Stimulated activated CD8-positive, alpha-beta memory T cell treated with anti-CD3 and anti-CD28 coated beads, Interleukin-2, amount 100 ng/mL, for 1 hour (primary cell): ENCODE data around the gene RNF215.
"Not testable (repeated sequence)": the region's sequence is repeated elsewhere in the genome, so short reads cannot be mapped to it uniquely, and the experiment has no call there.

Experiments used
- DNase-seq, 2 donors: peaks; one replicate each; pipeline ENCODE4 v3.0.0-alpha.2; 2020; ENCODE audit warnings: low read depth in 2 of 2

The RNF215 gene

GRCh38 chr22:30361916-30362650, 25.1 kb downstream of the RNF215 start:
- DNase-seq: no peak

DNA sequence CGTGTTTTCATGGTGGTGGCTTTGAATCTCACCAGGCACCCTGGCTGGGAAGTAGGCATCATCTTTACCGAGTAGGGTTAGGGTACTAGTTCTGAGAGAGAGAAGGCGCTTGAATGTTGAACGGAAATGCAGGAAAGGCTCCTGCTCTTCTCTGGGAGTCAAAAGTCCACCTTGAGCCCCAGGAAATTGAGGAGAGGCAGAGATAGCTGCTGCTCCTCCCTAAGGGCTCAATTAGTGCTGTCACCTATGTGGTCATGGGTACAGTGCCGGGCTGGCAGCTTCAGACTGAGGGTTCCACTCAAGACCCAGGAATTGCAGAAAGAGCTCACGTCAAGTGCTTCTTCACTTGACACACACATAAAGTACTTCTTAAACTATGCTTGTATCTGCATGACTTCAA, 28.7 kb downstream of the RNF215 start:
- DNase-seq: no peak

GRCh38 chr22:30357650-30358215, 29.5 kb downstream of the RNF215 start:
- no peak for DNase-seq

- no peak for DNase-seq
Observed at GRCh38 chr22:30357236-30357570, 30.0 kb downstream of the RNF215 start.

GRCh38 chr22:30356449-30357235, 30.6 kb downstream of the RNF215 start, which contains the start of the genes CCDC157 and SF3A1:
Gene CCDC157 (plus strand): TSS chr22:30357007. CDS start chr22:30366001, 8,994 bp downstream.
Gene SF3A1 (minus strand): TSS chr22:30356894. CDS start chr22:30356792, 102 bp downstream.
- peak; percentile 71 to 77 for DNase-seq

GRCh38 chr22:30354644-30355043, 32.6 kb downstream of the RNF215 start:
- DNase-seq: no peak

GRCh38 chr22:30351226-30351625, 36.0 kb downstream of the RNF215 start:
- no peak for DNase-seq

- no peak for DNase-seq
Observed at GRCh38 chr22:30348809-30349208, 38.4 kb downstream of the RNF215 start.

DNA sequence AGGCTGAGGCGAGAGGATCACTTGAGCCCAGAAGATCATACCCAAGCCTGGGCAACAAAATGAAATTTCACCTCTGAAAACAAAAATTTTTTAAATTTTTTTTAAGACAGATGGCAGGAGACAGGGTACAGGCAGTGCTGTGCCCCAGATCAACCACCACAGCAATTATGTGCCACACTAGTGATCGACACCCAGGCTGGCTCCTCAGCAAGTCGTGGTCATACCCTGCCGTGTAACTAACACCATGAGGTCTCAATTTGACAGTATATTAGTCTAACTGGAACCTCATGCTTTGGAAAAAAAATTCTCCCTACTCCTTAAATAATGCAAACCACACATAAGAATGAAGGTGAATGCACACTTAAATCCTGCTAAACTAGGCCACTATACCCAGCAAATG, 38.8 kb downstream of the RNF215 start:
- DNase-seq: no peak

DNA sequence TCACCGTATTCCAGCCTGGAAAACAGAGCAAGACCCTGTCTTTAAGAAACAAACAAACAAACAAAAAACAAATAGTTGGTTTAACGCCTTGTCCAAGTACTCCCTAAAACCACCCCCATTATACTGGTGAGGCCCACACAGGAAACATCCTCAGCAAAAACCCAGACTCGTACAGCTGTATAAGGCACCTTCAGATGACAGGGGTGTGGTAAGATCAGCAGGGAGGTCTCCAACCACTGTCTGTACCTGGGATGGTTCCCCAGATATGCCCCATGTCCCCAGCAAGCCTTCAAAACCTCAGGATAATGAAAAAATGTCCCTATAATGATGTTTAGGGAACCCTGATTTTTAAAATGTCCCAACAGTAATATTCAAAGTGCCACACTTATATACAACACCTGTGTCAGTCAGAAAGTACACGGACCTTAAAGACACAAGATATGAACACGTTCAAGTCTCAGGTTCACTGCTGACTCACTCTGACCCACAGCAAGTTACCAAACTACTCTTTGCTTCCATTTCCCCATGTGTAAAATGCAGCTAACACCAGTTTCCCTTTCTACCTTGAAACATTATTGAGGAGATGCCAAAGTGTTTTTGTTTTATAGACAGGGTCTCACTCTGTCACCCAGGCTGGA, 39.8 kb downstream of the RNF215 start:
- no peak for DNase-seq

GRCh38 chr22:30344447-30345200, 42.6 kb downstream of the RNF215 start:
- DNase-seq: no peak

GRCh38 chr22:30340911-30341685, 46.1 kb downstream of the RNF215 start:
- DNase-seq: no peak

DNA sequence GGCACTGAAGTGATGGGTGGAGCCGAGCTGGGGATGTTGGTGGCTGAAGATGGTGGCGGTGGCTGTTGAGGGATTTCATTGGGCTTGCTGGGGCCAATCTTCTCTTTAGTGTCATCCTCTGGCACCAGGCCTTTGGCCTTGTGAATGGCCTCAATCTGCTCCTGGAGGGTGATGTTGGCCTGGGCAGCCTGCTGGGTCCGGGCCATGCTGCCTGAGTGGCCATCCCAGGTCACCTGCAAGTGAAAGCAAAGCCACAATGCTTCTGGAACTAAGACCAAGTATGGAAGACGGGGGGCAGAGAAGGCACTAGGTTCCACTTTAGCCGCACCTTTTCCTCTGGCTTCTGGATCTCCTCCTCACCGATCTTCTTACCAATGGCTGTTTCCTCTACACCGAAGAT, 48.4 kb downstream of the RNF215 start:
- no peak for DNase-seq

GRCh38 chr22:30338341-30338740, 48.9 kb downstream of the RNF215 start:
- DNase-seq: not testable (repeated sequence)

DNA sequence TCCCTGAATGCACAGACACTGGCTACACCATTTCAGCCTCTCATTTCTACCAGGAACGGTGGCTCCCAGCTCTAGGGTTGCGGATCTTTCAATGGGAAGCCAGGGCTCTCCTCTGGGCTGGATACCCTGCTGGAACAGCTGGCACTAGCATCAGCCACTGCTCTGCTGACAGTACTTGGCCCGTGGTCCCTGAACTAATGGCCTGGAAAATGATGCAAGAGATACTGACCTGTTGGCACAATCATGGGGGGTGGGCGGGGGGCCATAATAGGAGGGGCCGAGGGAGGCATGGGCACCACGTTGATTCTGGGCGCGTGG, 49.8 kb downstream of the RNF215 start:
- no peak for DNase-seq

DNA sequence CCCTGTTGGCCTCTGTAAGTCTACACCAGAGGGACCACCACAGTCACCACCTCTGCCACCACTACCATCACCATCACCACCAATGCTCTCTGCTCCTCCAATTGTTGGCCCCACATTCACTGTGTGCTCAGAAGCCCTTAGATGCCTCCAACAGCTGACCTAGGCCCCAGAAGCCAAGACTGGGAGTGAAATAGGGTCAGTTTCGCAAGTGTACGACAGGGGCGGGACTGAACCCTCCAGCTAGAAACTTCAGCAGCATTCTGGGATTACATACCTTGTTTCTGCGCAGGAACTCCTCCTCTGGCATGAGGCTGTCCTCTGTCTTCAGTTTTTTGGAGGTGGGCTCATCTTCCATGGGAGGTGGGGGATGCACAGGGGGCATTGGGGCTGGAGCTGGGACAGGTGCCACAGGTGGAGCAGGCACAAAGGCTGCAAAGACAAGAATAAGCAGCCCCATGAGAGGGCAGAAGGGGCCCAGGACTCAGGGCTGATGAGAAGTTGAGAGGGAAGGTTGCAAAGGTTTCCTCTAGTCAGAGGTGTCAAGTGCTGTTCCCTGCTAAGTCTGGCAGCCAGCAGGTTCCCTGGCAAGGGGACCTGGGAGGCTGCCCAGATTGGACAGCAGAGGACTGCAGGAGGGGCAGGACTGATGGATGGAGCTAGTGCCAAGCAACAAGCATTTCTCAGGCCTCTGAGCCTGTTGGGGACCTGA, 50.3 kb downstream of the RNF215 start:
- DNase-seq: no peak

GRCh38 chr22:30335236-30335635, 52.0 kb downstream of the RNF215 start:
- no peak for DNase-seq

DNA sequence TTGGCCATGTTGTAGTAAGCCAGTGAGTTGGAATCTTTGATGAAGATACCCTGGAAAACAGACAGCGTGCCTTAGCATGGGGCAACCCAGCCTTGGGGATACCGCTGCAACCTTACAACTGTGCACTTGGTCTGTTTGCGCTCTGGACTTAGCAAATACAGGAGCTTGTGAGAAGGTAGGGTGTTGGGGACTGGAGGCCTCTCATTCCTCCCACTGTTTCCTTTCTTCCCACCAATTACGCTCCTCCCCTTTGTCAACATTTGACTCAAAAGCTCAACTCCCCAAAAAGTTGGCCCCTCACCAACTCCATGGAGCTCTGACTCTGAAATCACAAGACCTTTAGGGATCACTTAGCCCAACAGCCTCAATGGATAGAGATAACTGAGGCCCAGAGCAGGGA, 52.6 kb downstream of the RNF215 start:
- DNase-seq: no peak

DNA sequence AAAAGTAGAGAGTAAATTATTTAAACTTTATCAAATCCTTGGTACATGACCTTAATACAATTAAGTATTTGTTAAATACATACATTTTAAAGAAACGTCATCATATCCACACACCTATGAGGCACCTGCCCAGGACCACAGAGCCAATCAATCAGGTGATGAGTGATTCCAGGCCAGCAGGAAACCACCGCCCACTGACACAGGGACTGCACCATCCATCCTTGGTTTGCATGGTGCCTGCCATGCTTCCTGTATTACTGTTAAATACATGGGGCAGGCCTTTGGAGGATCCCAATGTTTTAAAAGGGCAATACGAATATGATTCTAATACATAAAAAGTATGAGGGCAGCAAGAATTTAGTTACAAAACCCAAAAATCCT, 53.5 kb downstream of the RNF215 start:
- no peak for DNase-seq

DNA sequence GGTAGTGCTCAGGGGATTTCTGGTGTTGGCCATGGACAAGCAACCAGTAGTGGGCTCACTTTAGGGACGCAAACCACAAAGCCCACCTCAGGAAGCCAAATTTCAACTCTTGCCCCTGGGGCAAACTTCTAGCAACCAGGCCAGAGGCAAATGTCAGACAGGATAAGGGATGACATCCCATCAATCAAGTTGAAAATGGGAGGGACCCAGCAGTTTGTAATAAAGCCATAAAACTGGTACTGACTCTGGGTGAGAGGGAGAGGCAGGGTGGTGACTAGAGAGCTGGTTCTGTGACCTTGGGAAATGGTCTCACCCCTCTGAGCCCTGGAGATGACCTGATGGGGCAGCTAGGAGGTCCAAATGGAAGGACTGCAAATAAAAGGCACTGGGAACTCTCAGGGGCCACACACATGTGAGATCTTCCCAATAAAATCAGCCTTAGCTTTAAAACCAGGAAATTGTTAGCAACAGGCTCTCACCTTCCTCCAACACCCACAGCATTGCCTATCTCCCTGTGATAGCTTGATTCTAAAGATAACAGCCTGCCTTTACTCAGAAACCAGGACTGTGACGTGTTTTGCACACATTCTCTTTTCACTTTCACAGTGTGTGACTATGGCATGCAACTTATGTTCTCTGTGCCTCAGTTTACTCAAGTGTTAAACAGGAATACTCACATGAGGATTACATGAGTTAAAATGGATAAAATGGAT, 54.1 kb downstream of the RNF215 start:
- DNase-seq: no peak
